Renal cortical epithelial cell (primary cell): Measurements from ENCODE around the gene SNX2. TPM values are rescaled to one million over a fixed set of nuclear protein-coding genes. Genes with fewer than 3 reads are reported as not detected.
"Not testable (repeated sequence)": the region's sequence is repeated elsewhere in the genome, so short reads cannot be mapped to it uniquely, and the experiment has no call there.

Experiments
- DNase-seq: peaks from one replicate; pipeline ENCODE4 v3.0.0-alpha.2; 2011; ENCODE audit warnings: low read depth
- total RNA-seq: library from RNA; depleted of rRNA; stranded (reverse); fragments of >200 nt; gene quantifications from 2 replicates; pipeline ENCODE4 v1.2.3, GENCODE V29; 2014

Gene SNX2
- total RNA-seq, 1 donor from 2014 or later = 101 TPM

DNA sequence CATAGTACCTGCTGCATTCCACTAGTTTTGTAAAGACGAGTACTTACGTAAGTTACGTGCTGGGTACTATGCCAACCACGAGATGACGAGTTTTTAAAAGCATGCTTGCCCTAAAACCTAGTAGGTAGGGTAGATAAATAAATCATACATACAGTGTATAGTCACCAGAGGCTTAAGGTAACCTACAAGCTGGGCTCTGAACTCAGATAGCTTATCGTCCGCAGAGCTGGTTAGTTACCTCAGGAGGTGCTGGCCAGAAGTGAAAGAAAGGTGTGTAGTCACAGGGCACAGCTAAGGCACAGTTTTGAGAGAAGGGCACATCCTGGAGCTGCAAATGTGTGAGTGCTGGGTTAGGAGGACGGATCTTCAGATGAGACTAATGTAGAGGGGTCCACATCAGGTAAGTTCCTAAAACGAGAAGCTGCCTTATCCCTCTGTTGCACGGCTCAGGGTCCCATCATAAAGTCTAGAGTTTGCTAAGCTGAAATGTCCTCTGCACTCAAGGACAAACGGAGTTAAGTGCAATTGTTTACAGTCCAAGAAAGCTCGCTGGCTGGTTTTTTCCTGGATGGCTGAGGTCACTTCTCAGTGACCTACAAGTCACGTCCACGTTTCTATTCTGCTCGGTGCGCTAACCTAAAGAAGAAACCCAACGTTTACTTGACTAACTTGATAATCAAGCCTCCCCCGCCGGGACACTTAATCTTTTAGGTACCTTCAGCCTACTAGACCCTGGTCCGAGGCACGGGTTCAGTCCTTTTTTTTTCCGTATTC lies 69.4 kb downstream of the SNX2 start:
- DNase-seq = peak; percentile 27

DNA sequence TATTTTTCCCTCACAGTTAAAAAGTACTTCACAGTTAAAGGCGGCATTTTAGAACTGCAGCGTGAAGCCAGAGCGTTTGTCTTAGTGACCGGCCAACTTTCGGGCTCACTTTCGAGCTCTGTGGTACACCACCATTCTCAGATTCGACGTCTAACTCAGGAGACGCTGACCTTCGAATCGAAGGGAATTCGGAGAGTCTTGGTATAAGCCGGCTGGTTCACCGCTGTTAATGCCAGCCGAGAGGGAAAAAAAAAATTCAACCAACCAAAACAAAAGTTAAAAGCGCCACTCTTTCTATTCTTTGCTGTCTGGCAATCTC lies 70.0 kb downstream of the SNX2 start:
- DNase-seq = no peak

DNA sequence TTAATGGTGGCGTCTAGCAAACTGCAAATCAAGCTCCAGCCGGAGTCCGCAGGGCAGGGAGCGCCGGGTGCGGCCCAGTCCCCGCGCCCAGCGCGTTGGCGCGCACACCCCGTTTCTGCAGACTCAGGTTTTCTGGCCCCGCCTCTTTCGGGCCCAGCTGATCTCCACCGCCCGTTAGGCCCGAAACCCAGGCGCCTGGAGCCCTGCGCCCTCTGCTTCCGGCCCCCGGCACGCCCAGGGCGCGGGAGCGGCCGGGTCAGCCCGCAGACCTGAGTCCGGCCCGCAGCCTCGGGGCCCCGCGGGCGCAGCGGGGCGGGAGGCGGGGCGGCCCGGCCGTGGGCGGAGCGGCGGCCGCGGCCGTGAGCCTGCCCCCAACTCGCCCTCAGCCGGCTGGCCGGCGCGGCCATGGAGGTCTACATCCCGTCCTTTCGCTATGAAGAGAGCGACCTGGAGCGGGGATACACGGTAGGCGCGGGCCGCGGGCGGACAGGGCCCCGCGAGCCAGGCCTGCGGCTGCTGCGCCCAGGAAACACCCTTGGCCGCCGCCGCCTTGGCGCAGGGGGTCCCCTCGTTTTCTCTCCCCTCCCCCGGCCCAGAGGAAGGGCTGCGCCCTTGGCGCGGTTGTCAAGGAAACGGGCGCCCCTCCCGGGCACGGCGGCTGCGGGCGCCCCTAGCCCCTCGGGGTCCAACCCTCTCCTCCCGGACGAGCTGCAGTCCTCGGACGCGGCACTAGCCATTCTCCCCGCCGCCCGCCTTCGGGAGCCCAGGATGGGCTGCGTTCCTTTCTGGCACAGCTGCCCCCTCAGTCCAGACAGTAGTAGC lies 70.6 kb downstream of the SNX2 start, which contains the start of gene SNX24:
Gene SNX24 (plus strand): TSS at position 385 of the 822 bp plus-strand sequence. CDS start 21 bp downstream, at position 406.
- peak; percentile 42 for DNase-seq

DNA sequence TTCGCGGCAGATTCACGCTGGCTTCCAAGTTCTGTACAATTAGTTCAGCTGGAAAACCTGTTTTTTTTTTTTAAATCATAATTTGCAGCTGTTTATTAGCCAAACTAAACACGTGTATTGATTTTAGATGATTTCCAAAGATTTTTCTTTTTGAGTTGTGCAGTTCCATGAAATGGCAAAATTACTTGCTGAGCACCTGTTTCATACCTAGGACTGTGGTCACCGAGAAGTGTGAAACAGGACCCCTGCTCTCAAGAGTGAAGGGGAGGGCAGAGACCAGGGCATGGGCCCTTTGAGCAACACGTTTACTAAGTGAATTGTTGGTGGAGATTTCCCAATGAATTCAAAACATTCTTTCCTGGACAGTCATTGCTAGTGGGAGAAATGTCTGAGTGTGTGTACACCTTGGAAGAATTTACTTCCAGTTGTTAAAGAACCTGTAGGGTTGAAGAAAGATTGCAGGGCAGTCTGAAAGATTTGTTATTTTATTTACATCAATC lies 71.2 kb downstream of the SNX2 start:
- DNase-seq = peak; percentile 96

DNA sequence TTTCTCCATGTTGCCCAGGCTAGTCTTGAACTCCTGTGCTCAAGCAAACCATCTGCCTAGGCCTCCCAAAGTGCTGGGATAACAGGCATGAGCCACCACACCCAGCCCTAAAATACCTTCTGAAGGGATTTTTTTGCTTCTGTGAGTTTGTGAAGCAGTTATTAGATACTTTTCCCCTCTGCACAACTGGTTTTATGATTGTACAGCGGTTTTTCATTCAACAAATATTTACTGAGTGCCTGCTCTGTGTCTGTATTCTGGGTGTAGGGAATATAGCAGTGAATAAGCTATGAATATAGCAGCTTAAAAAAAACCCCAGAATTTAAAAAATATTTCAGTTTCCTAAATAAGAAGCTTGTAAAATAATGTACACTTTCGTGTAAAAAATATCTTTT lies 72.8 kb downstream of the SNX2 start:
- DNase-seq = no peak

DNA sequence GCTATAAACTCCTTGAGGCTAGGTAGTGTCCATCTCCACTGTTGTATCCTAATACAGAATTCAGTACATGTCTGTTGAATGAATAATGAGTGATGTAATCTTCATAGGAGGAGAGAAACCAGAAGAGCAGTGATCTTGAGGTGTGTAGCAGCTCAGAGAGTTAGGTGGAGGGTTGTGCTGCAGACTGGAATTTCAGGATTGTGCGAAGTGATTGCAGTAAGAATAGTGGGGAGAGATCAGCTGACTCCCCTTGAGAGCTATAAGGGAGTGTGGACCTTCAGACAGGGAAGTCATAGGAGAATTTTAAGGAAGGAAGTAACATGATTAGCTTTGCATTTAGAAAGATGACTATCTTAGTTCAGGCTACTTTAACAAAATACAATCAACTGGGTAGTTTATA lies 74.9 kb downstream of the SNX2 start:
- peak; percentile 71 for DNase-seq

DNA sequence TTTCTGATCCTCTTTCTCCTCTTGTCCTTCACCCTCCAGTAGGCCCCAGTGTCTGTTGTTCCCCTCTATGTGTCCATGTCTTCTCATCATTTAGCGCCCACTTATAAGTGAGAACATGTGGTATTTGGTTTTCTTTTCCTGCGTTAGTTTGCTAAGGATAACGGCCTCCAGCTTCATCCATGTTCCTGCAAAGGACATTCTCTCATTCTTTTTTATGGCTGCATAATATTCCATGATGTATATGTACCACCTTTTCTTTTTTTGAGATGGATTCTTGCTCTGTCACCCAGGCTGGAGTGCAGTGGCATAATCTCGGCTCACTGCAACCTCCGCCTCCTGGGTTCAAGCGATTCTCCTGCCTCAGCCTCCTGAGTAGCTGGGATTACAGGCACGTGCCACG lies 82.7 kb downstream of the SNX2 start:
- not testable (repeated sequence) for DNase-seq

DNA sequence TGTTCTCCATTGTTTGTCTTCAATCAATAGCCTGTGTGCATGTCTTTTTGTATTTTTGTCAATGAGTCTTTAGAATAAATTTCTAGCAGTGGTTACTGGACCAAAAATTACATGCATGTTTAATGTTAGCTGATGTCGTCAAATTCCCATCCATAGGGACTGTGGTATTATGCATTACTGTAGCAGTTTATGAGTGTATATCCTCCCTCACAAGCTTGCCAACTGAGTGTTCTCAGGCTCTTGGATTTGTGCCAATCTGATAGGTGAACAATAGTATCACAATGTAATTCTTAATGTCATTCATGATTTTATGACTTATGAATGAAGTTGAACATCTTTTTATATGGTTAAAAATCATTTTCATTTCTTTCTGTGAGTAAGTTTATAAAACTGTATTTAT lies 83.6 kb downstream of the SNX2 start:
- no peak for DNase-seq

DNA sequence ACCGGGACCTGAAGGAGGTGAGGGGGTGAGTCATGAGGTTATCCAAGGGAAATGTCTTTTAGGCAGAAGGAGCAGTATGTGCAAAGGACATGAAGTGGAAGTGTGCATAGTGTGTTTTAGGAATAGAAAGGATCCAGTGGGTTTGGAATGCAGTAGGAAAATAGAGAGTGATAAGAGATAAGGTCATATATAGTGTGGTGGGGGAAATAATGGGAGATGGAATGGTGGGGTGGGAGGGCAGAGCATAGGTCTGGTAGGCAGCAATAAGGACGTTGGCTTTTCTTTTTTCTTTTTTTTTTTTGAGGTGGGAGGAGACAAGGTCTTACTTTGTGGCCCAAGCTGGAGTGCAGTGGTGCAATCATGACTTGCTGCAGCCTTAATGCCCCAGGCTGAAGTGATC lies 88.4 kb downstream of the SNX2 start:
- DNase-seq = no peak

DNA sequence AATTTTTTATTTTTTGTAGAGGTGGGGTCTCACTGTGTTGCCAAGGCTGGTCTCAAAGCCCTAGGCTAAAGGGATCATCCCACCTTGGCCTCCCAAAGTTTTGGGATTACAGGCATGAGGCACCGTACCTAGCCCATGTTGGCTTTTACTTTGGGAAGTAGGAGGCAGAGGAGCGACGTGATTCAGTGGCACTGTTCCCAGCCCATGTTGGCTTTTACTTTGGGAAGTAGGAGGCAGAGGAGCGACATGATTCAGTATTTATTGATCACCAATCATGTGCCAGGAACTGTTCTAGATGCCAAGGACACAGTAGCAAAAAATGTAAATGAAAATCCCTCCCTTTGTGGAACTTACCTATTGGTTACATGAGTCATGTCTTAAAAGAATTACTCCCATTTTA lies 88.8 kb downstream of the SNX2 start:
- DNase-seq = no peak

DNA sequence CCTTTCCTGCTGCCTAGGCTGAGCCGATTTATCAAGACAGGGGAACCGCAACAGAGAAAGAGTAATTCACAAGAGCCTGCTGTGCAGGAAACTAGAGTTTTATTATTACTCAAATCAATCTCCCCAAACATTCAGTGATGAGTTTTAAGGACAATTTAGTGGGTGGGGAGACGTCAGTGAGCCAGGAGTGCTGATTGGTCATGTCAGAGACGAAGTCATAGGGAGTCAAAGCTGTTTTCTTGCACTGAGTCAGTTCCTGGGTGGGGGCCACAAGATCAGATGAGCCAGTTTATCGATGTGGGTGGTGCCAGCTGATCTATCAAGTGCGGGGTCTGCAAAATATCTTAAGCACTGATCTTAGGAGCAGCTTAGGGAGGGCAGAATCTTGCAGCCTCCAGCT lies 89.5 kb downstream of the SNX2 start:
- no peak for DNase-seq

DNA sequence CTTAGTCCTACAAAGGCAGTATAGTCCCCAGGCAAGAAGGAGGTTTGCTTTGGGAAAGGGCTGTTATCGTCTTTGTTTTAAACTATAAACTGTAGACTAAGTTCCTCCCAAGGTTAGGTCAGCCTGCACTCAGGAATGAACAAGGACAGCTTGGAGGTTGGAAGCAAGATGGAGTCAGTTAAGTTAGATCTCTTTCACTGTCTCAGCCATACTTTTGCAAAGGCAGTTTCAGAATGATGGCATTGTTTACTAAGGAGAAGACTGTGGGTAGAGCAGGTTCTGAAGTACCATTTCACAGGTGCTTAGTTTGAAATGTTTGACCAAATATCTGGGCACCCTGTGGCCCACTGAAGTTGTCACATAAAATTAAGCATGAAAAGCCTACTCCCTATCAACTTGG lies 90.0 kb downstream of the SNX2 start:
- DNase-seq = no peak

DNA sequence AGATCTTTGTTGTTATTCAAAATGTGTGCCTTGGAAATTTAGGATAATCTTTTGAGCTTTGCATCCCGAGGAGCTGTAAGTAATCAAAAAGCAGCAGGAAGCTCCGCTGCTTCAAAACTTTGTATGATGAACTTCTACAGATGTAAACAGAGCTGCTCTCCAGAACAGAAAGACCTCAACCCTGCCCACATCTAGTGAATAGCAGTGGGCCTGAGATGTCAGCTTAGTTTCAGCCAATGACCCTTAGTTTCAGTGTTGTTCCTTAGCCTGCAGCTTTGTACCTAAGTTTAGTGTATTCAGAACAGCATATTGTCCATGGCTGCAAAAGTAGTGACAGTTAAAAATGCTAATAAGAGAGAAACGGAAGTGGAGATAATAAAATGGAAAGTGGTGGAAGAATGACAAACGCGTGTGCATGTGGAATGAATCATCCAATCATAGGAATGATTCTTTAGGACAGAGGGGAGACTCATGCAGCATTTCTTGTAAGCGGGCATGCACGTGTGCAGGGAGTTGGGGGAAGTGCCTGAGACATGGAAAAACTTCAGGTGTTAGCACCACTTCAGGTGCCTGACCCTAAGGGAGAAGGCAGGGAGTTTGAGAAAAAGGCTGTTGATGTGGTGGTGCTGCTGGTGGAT lies 95.5 kb downstream of the SNX2 start:
- no peak for DNase-seq

DNA sequence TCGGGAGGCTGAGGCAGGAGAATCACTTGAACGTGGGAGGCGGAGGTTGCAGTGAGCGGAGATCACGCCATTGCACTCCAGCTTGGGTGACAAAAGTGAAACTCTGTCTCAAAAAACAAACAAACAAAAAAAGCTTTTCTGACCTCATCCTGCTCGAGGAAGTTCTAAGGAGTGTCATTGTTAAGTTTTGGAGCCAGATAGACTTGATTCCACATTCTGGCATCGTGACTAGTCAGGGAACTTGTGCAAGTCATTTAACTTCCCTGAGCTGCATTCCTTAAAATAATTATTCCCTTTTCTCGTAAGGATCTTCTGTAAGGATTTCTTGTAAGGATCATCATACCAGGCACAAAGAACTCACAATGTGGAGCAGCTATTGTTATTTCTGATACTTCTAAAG lies 96.8 kb downstream of the SNX2 start:
- DNase-seq = no peak

DNA sequence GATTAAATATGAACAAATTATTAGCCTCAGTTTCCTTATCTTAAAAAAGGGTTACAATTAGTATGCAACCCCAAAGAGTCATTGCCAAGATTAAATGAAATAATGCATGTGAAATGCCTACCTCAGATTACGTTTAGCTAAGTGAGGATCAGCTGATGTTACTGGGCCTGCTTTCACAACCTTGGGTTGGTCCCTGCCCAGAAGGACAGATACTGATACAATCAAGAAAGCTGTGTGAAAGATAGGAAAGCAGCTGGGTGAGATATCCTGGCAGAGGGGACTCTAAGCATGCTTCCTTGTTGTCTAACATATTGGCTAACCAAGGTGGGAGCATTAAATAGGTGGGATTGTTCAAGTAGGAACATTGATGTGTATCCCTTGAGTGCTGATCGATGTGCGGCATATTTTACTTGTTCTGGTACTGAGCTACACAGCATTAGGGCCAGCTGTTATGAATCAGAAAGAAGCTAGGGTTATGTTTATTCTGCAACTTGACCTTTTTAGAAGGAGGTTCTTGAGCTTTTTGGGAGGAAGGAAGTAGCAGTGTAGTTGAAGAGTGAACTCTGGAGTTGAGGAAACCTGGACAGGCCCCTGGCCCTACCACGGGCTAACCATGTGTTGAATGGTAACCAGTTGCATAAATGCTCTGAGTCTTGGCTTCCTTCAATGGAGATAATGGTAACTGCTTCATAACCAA lies 99.4 kb downstream of the SNX2 start:
- no peak for DNase-seq

DNA sequence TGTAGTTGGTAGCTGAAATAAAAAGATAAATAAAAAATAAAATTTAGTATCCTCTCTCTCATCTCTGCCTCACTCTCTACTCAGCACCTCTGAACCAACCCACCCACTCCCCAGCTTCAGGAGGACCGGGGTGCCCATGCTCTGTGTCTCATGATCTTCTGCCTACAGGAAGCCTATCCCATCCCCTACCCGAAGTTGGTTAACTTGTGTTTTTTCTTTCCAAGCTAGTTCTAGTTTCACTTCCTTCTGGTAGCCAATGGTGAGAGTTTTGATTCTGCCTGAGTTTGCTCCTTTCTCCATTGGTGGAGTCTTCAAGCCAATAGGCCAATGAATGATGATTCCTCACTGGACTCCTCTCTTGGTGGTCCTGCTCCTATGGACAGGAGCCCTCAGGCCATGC lies 102.6 kb downstream of the SNX2 start:
- no peak for DNase-seq

DNA sequence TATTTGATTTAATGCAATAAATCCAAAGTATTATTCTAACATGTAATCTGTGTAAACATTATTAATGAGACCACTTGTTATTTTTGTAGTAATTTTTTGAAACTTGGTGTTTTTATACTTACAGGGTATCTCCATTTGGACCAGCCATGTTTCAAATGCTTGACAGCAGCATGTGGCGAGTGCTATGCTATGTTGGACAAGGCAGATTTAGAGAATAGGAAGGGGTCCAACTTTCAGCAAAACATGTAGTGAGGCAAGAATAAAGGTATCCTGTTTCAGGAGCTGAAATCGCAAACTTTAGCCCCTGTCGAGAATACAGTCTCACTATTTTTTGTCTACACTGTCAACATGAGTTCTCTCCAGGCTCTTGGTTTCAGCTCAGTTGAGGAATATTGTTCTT lies 104.2 kb downstream of the SNX2 start:
- DNase-seq = no peak

Other genes starting within 250 kb of the SNX2 start
- 47.5 and 60.3 TPM in 2 replicates for gene SNX24, start 70.5 kb downstream of the SNX2 start, total RNA-seq